ENCODE measurements around the gene CLEC16A.

DNA sequence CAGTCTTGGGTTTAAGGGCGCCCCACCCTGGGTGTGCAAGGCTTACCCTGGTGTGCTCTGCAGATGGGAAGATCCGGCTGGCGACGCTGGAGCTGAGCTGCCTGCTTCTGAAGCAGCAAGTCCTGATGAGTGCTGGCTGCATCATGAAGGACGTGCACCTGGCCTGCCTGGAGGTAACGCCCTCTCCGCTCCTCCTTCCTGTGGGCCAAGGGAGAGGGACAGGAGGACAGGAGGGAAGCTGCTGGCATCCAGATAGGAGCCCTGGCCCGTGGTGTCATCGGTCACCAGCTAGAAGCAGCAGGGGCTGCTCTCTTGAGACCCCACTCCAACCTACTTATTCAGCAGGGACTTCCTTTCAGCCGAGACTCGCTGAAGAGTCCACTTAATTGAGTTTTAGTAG, 97.8 kb downstream of the CLEC16A start:
- TF ChIP-seq, protein P1, sequence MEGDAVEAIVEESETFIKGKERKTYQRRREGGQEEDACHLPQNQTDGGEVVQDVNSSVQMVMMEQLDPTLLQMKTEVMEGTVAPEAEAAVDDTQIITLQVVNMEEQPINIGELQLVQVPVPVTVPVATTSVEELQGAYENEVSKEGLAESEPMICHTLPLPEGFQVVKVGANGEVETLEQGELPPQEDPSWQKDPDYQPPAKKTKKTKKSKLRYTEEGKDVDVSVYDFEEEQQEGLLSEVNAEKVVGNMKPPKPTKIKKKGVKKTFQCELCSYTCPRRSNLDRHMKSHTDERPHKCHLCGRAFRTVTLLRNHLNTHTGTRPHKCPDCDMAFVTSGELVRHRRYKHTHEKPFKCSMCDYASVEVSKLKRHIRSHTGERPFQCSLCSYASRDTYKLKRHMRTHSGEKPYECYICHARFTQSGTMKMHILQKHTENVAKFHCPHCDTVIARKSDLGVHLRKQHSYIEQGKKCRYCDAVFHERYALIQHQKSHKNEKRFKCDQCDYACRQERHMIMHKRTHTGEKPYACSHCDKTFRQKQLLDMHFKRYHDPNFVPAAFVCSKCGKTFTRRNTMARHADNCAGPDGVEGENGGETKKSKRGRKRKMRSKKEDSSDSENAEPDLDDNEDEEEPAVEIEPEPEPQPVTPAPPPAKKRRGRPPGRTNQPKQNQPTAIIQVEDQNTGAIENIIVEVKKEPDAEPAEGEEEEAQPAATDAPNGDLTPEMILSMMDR (IDR thresholded peaks at IDR 0.05) = no peak
- TF ChIP-seq POLR2A (IDR thresholded peaks at IDR 0.05) = no peak
